NCI-H82 treated with DMSO at 0.1 percent for 48 hours (cell line): ENCODE data around the gene PMEL.
A peak's percentile ranks its signal among the peaks of the same experiment; 100 is the strongest.
"Not testable (repeated sequence)": the region's sequence is repeated elsewhere in the genome, so short reads cannot be mapped to it uniquely, and the experiment has no call there.

Experiments
- DNase-seq: peaks from one replicate; lab custom pipeline; 2025; ENCODE audit not compliant: unreplicated experiment; lab: John Stamatoyannopoulos, UW

Gene PMEL

DNA sequence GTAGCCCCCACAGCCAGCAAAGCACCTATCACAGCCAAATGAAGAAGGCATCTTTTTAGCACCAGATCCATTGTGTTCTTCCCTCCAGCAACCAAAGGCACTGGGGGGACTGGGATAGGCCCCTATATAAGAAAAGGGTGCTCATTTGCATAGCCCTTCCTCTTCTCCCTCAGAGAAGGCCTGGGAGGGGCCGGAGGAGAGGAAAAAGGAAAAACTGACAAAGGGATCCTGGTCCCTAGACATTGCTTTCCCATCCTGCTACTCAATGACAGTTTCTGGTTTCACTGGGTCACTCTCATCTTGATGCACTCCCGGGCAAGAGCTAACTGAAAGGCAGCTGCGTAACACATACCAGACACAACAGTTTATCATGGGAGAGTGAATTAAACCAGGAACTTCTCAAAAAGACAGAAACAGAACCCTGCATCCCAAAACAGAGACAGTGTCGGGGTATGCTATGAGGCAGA, at the start of gene PMEL:
Gene PMEL, minus strand, starts transcription at position 102 of the 467 bp plus-strand sequence. Its CDS starts 31 bp downstream, at position 71.
- DNase-seq: no peak

DNA sequence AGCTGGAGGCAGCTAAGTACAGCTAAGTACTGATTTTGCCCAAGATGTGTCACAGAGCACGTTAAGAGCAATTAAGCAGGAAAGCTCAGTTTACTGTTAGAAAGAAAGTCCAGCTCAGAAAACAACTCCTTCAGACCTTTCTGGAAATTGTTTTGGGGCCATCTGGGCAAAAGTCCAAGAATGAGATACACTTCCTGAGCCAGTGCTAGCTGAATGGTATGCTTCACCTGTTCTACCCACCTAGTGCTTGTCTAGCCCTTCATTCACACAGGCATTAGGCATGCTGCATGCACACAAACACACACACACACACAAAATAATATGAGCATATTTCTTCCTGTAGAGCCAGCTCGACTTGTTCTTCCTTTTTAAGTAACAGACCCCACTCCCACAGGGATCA, 48.4 kb upstream of the PMEL start:
- DNase-seq: no peak

DNA sequence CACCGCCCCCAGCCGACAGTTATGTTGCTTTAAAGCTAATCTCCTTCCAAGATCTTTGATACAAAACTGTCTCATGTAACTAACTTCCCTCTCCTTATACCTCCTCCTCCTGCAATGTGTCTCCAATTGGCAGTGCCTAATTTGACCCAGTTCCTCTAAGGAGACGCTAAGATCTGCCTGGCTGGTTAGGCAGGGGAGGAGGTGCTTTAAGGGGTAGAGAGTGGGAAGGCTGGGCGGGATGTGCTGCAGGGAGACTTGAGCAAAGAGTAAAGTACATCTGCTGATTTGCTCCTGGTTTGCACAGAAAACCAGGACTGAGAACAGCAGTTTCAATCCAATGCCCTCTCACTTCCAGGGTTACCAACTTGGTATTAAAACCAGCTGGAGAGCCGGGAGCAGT, 47.6 kb upstream of the PMEL start:
- DNase-seq: no peak

DNA sequence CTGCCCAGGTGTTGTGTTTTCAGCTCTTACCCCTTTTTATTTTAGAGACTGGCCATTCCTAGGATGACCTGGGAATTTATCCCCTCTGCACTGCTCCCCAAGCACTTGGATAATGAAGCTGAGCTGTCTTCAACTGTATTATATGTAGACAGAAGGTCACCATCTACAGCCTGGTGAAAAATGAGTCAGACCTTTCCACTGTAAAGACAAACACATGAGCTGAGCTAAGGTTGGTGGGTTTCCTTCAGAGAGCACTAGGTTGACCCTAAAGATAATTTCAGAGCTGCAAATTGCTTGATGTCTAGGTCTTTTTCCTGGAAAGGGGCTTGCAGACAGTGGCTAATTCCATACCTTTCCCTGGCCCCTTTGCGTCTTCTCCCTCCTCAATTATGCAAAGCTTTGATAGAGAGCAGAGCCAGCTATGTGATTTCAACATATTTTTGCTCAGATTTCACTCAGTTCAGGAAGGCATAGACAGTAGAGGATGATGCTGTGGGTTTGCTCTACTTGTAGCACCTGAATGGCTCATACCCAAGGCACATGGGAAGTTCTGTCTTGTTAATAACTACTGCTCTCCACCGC, 45.8 kb upstream of the PMEL start:
- DNase-seq: no peak

DNA sequence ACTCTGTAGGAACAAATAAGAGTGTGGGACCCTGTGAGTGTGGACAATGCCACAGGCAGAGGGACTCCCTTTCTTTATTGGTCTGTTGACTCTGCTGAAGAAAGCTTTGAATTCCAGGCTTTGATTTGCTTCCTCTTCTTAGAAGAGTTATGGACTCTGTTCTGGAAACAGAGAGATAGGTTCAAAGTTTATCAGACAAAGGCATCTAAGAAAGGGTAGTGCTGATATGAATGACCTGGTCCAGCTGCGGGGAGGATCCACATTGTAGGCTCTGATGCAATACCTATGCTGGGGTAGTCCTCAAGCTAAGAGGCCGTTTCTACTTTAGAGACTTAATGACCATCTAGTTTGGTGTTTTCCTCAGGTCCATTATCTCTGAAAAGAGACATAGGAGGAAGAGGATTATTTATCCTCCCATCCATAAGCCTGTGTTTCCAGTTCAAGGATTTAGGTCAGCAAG, 44.3 kb upstream of the PMEL start:
- DNase-seq: no peak

DNA sequence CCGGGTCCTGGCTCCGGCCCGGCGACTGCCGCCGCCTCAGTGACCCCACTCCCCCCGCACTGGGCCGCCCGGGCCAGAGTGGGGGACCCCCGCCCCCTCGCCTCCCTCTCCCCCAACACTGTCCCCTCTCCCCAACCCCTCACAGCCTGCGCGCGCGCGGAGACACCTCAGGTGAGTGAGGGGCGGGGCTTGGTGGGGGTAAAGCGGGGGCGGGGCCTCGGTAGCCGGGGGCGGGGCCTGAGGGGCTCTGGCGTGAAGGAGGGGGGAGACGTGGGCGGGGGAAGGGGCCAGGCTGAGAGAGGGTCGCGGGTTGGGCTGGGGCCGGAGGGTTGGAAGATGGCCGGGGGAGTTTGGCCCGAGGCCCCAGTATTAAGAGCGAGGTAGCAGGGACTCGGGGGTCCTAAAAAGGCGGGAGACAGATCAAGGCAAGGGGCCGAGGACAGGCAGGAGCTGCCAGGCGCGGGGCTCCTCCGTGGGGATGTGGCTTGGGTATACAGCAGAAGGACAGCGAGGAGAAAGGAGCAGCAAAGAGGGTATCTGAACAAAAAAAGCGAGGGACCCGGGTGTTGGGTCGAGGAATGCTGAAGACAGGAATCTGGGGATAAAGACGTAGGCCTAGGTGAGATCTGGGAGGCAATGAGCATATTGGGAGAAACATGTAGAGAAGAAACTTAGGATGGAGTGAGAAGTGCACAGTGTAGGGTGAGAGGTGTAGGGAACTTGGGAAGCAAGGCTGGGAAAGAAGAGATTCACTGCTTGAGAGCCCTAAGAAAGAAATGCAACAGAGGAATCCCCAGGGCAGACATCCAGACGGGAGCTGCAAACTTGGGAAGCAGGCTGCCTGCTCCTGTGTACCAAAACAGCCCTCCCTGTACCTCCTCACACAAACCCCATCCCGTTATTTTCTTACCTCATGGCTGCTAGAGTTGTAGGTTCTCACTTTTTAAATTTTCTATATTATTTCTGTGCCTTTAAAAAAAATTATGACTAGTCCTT, 42.0 kb upstream of the PMEL start:
- peak; percentile 37 for DNase-seq

DNA sequence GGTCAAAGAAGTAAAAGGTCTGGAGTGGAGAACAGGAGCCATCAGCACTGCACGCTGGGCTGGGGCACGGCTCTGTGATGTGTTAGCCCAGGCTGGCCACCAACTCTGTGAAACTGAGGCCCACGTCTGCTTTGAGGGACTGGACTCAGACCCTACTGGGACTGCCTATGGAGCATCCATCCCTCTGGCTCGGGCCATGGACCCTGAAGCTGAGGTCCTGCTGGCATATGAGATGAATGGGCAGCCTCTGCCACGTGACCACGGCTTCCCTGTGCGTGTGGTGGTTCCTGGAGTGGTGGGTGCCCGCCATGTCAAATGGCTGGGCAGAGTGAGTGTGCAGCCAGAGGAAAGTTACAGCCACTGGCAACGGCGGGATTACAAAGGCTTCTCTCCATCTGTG, 38.4 kb upstream of the PMEL start:
- DNase-seq: no peak

DNA sequence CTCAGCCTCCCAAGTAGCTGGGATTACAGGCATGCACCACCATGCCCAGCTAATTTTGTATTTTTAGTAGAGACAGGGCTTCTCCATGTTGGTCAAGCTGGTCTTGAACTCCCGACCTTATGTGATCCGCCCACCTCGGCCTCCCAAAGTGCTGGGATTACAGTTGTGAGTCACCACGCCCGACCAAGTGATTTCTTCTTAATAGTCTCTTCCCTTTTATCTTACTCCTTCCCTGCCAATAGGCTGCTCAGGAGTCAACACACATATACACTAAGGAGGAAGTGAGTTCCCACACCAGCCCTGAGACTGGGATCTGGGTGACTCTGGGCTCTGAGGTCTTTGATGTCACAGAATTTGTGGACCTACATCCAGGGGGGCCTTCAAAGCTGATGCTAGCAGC, 37.5 kb upstream of the PMEL start:
- not testable (repeated sequence) for DNase-seq

DNA sequence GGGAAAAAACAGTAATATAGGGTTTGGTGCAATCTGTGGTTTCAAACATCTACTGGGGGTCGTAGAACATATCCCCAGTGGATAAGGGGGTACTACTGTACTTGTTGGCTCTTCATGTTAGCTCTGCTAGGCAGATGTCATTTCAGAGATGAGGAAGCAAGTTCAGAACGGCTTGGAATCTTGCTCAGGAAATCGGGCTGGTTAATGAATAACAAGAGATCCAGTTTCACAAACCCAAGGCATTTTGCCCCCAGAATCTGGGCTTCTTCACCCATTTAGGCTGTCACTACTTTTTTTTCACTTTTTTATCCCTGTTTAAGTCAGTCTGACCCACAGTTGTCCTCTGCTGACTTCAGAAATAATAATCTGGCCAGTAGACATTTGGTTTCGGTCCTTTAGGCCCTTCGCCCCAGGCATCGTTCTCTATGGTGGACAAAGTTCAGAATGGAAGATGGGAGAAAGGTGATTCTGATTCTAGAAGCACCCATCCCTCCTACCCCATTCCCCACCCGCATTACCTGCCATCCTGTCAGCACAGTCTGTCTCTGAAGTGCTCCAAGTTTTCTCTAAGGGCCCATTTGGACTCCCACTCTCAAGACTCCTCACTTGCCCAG, 35.8 kb upstream of the PMEL start:
- no peak for DNase-seq

DNA sequence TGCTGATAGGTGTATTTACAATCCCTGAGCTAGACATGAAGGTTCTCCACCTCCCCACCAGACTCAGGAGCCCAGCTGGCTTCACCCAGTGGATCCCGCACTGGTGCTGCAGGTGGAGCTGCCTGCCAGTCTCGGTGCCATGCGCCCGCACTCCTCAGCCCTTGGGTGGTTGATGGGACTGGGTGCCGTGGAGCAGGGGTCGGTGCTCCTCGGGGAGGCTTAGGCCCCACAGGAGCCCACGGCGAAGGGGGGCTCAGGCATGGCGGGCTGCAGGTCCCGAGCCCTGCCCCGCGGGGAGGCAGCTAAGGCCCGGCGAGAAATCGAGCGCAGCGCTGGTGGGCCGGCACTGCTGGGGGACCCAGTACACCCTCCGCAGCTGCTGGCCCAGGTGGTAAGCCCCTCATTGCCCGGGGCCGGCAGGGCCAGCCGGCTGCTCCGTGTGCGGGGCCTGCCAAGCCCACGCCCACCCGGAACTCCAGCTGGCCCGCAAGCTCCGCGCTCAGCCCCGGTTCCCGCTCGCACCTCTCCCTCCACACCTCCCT, 34.2 kb upstream of the PMEL start:
- not testable (repeated sequence) for DNase-seq

DNA sequence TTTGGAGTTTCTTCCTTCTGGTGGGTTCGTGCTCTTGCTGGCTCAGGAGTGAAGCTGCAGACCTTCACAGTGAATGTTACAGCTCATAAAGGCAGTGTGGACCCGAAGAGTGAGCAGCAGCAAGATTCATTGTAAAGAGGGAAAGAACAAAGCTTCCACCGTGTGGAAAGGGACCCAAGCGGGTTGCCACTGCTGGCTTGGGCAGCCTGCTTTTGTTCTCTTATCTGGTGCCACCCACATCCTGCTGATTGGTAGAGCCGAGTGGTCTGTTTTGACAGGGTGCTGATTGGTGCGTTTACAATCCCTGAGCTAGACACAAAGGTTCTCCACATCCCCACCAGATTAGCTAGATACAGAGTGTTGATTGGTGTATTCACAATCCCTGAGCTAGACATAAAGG, 33.7 kb upstream of the PMEL start:
- DNase-seq: not testable (repeated sequence)

DNA sequence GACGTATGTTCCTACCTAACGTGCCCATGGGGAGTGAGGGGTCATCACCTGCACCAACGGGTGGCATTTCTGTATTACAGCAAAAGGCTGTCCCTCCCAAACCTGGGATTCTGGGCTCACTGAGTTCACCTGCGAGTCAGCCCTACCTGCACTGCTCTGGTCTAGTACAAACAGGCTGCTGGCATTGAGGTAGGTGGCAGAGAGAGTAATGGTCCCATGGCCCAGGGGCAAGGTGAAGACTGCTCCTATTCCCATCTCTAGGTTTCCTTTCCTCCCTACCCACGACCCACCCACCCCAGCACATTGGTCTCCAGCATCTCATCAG, 31.7 kb upstream of the PMEL start:
- DNase-seq: no peak

DNA sequence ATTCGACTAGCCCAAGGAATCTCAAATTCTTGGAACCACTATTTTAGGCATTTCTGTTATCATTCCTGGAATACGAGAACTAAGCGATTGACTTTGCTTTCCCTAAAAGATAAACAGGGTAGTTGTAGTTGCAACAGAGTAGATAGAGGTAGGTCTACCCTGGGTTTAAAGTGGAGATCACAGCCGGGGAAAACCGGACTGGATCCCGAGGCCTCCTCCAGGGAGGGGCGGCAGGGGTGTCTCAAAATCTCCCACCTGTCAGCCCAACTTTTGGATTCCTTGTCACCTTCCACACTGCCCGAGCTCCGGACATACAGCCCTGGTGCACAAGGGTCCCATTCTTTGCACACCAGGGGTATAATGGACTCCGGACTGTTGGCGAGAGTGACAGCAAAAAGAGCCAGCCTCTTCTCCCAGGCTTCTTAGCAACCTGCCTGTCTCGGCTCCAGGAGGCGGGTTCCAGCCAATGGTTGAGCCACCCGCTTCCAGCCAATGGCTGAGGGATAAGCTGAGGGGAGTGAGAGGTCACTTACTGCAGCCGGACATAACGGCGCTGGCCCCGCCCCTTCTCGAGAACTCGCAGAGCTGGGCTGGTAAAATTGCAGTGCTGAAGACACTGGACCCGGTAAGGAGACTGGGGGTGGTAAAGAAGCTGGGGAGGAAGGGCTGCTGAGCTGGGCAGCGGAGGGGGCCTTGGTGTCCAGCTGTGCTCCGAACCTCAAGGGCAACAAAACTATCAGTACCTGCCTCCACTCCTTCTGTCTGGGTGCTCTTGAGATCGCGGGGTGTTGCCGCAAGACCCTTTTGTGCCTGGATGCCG, 31.1 kb upstream of the PMEL start, which contains the start of gene SUOX:
Gene SUOX, plus strand, starts transcription at position 562 of the 820 bp plus-strand sequence. CDS start 4,946 bp downstream, outside the sequence.
- peak; percentile 77 for DNase-seq

DNA sequence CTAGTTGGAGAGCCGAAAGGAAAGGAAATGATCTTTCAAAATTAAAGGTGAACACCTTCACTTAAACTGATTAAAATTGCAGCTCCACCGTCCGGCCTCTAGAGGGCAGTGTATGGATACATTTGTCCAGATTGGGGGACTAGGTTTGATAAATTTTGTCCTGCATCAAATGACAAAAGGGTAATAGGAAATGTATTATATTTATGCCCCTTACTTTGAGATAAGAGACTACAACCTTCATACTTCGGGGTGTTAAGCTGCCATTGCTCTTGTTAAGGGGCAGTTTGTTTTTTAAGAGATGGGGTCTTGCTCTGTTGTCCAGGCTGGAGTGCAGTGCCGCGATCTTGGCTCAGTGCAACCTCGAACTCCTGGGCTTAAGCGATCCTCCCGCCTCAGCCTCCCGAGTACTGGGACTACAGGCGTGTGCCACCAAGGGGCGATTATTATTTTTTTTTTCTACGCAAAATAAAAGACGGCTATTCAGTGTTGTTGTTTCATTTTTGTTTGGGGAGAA, 30.4 kb upstream of the PMEL start:
- peak; percentile 13 for DNase-seq

DNA sequence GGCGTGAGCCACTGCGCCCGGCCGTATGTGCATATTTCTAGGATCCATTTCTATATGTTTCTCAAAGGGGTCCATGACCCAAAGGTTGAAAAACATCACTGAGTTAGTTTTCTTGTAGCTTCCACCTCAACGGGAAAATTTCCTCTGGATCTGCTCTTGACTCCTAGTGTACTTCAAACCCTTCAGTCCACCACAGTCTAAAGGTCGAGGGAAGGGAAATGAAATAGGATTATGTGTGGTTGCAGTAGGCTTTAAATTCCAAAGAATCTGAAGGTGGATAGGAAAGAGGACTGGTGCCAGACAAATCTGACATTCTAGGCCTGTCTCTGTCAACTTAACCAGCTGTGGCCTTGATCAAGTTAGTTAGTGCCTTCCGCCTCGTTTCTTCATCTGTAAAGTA, 29.5 kb upstream of the PMEL start:
- DNase-seq: no peak

DNA sequence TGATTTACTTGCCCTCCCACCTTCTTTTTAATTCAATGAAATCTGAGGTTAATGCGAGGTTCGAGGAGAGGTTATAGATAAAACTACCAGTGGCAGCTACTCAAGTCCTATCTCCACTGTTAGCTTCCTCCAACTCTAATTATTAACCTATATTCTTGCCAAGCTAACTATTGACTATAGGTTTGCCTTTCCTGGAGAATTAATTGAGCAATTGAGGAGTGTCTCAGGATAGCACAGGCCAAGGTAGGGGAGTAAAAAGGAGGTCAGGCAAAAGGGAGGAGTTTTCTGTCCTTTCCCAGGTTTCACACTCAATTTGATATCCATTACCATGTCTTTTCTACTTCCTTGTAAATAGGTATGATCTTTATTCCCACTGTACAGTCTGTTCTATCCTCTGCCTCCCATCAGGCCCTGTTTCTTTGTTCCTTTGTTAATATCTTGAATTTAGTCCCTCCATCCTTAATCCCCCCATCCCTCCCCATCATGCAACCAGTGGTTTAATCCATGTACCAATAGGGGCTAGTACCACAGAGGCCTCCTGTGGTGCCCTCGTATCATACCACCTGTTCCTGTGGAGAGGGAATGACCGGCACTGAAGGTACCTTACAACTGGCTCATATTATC, 27.5 kb upstream of the PMEL start:
- no peak for DNase-seq

DNA sequence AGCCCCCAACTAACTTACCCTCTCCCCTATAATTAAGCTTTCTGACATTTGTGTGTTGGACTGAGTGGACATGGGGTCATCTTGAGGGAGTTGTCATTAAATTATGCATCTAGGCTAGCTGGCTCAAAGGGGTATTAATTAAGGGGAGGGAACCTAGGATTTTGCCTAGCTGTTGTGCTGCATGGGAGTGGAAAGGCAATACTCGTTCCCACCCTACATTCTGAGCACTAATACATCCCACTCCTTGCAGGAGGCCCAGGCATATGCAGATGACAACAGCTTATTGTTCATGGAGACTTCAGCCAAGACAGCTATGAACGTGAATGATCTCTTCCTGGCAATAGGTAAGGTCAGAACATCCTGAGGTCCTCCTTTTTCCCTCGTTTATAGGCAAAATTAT, 25.3 kb upstream of the PMEL start:
- no peak for DNase-seq

DNA sequence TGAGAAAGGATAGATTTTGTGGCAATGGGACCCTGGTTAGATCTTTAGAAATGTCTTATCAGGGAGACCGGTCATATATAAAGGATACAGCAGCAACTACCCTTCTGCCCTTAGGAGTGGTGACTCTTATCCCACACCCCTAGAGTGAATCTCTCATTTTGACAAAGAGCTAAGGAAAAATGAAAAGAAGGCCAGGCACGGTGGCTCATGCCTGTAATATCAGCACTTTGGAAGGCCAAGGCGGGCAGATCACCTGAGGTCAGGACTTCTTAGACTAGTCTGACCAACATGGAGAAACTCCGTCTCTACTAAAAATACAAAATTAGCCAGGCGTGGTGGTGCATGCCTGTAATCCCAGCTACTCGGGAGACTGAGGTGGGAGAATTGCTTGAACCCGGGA, 20.1 kb upstream of the PMEL start:
- DNase-seq: not testable (repeated sequence)

DNA sequence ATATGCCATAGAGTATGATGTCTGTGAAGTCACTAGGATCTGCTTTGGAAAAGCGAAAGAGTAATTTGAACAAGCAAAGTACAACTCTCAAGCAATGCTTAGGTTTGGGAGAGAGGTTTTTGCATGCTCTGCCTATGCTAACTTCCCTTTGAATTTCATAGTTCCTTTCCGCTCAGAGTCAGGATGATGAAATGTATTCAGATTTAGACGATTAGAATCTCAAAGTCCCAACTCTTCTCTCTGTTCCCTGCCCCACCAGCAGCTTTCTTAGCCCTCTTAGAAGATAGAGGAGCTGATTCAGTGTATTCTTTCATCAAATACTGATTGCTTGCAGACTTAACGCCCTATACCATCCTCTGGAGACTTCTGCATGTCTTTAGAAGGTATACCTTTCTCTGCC, 19.5 kb upstream of the PMEL start:
- no peak for DNase-seq

DNA sequence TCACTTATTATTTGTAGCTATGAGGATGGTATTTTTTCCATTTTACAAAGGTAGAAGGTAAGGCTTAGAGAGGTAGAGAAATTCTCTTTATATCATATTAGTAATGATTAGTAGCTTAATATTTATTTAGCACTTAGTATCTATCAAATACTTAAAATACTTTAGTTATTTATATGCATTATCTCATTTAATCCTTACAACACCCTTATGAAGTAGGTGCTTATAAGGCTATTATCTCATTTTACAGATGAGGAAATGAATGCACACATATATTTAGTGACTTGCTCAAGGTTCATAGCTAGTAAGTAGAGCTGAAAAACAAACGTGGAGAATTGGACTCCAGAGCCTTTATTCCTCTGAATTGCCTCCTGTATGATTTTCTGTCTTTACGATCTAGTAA, 19.0 kb upstream of the PMEL start:
- DNase-seq: no peak
